Smooth muscle cell (in vitro differentiated cells): Measurements from ENCODE around the gene ZNRF2. TPM values are rescaled to one million over a fixed set of nuclear protein-coding genes. Genes with fewer than 3 reads are reported as not detected.

Experiments used
- DNase-seq: peaks from one replicate; lab custom pipeline; 2025; ENCODE audit not compliant: unreplicated experiment; lab: John Stamatoyannopoulos, UW
- H2AFZ ChIP-seq: fragments of 200-600 bp; sonication (generic); 2 replicates; pipeline ENCODE4 v1.6.0; 2016; ENCODE audit warnings: antibody characterized with exemption, low read depth, mild to moderate bottlenecking
- H3F3A ChIP-seq: fragments of 200-600 bp; sonication (generic); 2 replicates; pipeline ENCODE4 v1.6.0; 2017; ENCODE audit warnings: antibody characterized with exemption, low read depth
- H3K27ac ChIP-seq: fragments of 200-600 bp; sonication (generic); 2 replicates; pipeline ENCODE4 v1.5.1; 2016; ENCODE audit warnings: low read depth, mild to moderate bottlenecking
- H3K27me3 ChIP-seq: fragments of 200-600 bp; sonication (generic); 2 replicates; pipeline ENCODE4 v1.6.1; 2016; ENCODE audit warnings: low read depth, mild to moderate bottlenecking
- H3K36me3 ChIP-seq: fragments of 200-600 bp; sonication (generic); 2 replicates; pipeline ENCODE4 v1.5.1; 2016; ENCODE audit warnings: low read depth
- H3K4me1 ChIP-seq: fragments of 200-600 bp; sonication (generic); 2 replicates; pipeline ENCODE4 v1.5.1; 2016; ENCODE audit warnings: low read depth
- H3K4me2 ChIP-seq: fragments of 200-600 bp; sonication (generic); 2 replicates; pipeline ENCODE4 v1.6.0; 2016; ENCODE audit warnings: mild to moderate bottlenecking
- H3K4me3 ChIP-seq: fragments of 200-600 bp; sonication (generic); 2 replicates; pipeline ENCODE4 v1.5.1; 2016; ENCODE audit warnings: mild to moderate bottlenecking
- H3K79me2 ChIP-seq: fragments of 200-600 bp; sonication (generic); 2 replicates; pipeline ENCODE4 v1.6.0; 2016; ENCODE audit warnings: low read depth, mild to moderate bottlenecking
- H3K9ac ChIP-seq: fragments of 200-600 bp; sonication (generic); 2 replicates; pipeline ENCODE4 v1.6.0; 2016; ENCODE audit warnings: low read depth
- H3K9me3 ChIP-seq: fragments of 200-600 bp; sonication (generic); replicated peaks from 2 replicates; pipeline ENCODE4 v1.5.1; 2016; ENCODE audit warnings: low read depth
- H4K20me1 ChIP-seq: fragments of 200-600 bp; sonication (generic); 2 replicates; pipeline ENCODE4 v1.6.0; 2016; ENCODE audit warnings: low read depth
- CTCF ChIP-seq: fragments of 200-600 bp; sonication (generic); IDR thresholded peaks from 2 replicates; pipeline ENCODE4 v1.5.1; 2017; ENCODE audit warnings: borderline replicate concordance, mild to moderate bottlenecking, antibody characterized with exemption; ENCODE audit not compliant: insufficient read depth, poor library complexity, severe bottlenecking
- WGBS: methylation state at CpG from one replicate; pipeline ENCODE4 v1.1.7; 2016; ENCODE audit warnings: low lambda C conversion rate; 5-methylcytosine and 5-hydroxymethylcytosine counted together
- polyA plus RNA-seq: library from polyadenylated mRNA; unstranded; fragments of >200 nt; fragmentation: Nextera tagmentation; extraction: Ambion mirVana; gene quantifications from 2 replicates; pipeline ENCODE4 v1.2.1, GENCODE V29; 2016
- total RNA-seq: library from RNA; depleted of rRNA; stranded (reverse); fragments of >200 nt; gene quantifications from 2 replicates; pipeline ENCODE4 v1.2.3, GENCODE V29; 2014

Gene ZNRF2
- total and polyA plus RNA-seq, 2 experiments from 2014 or later = 2.1 to 13.5 TPM

DNA sequence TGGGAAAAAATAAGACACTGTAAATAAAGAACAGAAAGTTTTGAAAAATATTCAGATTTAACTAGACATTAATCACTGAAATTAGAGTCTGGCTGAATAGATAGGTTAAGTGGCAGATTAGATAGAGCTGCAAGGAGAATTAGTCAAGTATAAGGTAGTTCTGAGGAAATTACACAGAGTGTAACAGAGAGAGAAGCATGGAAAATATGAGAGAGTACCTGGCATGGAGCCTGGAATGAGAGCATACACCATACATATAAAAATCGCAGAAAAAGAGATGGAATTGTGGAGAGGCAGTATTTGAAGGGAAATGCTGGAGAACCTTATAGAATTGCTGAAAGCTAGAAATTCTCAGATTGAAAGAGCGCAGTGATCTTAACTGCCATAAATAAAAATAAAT is 46.9 kb downstream of the ZNRF2 start:
- no peaks in the 10 kb centered on the region for H3F3A ChIP-seq
- peaks cover 28% of the 10 kb centered on the region for H3K79me2 ChIP-seq
- H3K9ac ChIP-seq = no peak overlapping the region
- no peaks in the 10 kb centered on the region for H3K36me3 ChIP-seq
- H4K20me1 ChIP-seq = no peaks in the 10 kb centered on the region
- H3K27me3 ChIP-seq = no peaks in the 10 kb centered on the region
- no peak overlapping the region for H3K27ac ChIP-seq
- H3K4me2 ChIP-seq = no peak overlapping the region
- no peak overlapping the region for H2AFZ ChIP-seq
- no peaks in the 10 kb centered on the region for H3K9me3 ChIP-seq
- no peak for DNase-seq
- 100% methylated on average over 2 of the region's 2 CpGs for WGBS
- TF ChIP-seq CTCF = no peak
- no peak overlapping the region for H3K4me3 ChIP-seq
- no peaks in the 10 kb centered on the region for H3K4me1 ChIP-seq

- Histone ChIP-seq H3K36me3 (no peaks in the 10 kb centered on the region), H3K9me3 (no peaks in the 10 kb centered on the region), H3K4me3 (no peak overlapping the region), H2AFZ (no peak overlapping the region), H3K4me1 (no peaks in the 10 kb centered on the region), H3K4me2 (no peak overlapping the region), H3K27me3 (no peaks in the 10 kb centered on the region), H3K79me2 (peaks cover 39% of the 10 kb centered on the region), H4K20me1 (no peaks in the 10 kb centered on the region), H3F3A (no peaks in the 10 kb centered on the region), H3K27ac (no peak overlapping the region), H3K9ac (no peak overlapping the region)
- DNase-seq = no peak
- TF ChIP-seq CTCF = no peak
- 98% methylated on average over 2 of the region's 2 CpGs for WGBS
Measured at GRCh38 chr7:30332549-30332948, 48.2 kb downstream of the ZNRF2 start.

DNA sequence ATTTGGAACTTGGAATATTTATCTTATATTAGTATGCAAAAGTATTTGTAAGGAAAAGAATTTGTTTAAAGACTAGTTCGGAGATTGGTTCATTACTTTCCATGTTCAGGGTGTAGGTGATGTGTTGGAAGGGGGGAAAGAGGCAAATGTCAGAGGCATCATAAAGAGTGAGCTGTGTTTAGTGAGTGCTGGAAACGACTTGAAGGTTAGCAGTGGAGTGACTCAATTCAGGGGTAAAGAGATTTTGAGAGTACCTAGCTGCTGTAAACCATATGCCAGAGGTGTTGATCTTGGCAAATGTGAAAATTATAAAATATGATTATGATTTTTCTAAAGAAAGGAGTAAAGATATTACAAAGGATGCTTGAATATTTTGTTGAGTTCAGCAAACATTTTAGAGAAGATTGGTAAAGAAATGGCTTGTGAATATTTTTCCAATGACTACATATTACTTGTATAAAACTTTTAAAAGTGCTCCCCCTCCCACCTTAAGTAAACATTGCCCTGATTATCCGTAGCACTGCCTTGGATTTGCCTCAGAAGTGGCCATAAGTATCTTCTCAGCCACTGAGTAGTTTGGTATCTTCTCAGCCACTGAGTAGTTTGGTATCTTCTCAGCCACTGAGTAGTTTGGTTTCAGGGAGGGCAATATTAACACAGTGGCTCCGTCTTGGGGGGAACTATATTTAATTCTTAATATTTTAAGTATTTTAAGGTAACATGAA is 51.5 kb downstream of the ZNRF2 start:
- DNase-seq = no peak

More for the DNA sequence above, 51.5 kb downstream of the ZNRF2 start:
- Histone ChIP-seq H3K9me3 (no peaks in the 10 kb centered on the region), H3K4me1 (no peaks in the 10 kb centered on the region), H3F3A (no peaks in the 10 kb centered on the region), H3K27ac (no peak overlapping the region), H3K79me2 (peaks cover 49% of the 10 kb centered on the region), H3K4me2 (no peak overlapping the region), H3K4me3 (no peak overlapping the region), H3K9ac (no peak overlapping the region), H3K36me3 (no peaks in the 10 kb centered on the region), H4K20me1 (no peaks in the 10 kb centered on the region), H2AFZ (no peak overlapping the region), H3K27me3 (no peaks in the 10 kb centered on the region)
- no peak for TF ChIP-seq CTCF
- WGBS = 61% methylated on average over 4 of the region's 4 CpGs
